EL (cell line): ENCODE measurements around the gene SLC35B1.
"Not testable (repeated sequence)": the region's sequence is repeated elsewhere in the genome, so short reads cannot be mapped to it uniquely, and the experiment has no call there.

Source experiments
- DNase-seq: peaks from one replicate; pipeline ENCODE4 v3.0.0-alpha.2; 2016

The SLC35B1 gene

GRCh38 chr17:49699966-49700575, 7.7 kb downstream of the SLC35B1 start:
- no peak for DNase-seq

GRCh38 chr17:49698005-49698404, 9.8 kb downstream of the SLC35B1 start:
- DNase-seq: no peak

DNA sequence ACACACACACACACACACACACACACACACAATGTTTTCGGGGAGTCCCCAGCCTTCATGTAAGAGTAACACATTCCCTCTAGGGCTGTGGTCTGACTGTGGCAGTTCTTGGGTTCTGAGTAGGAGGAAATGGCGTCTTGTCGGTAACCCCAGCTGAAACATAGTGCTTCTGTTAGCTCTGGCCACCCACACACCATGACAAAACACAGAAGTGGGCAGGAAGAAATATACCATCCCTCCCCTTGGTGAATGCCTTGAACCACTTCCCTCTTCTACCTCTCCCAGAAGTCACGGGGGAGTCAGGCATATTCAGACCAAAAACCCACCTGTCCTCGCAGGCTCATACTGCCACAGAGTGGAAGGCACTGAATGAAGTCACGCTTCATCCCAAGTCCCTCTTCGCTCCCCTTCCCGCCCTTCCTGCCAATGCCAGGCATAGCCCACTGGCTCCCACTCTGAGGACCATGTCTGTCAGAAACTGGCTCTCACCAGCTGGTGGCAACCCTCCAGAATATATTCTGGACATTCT, 11.5 kb downstream of the SLC35B1 start:
- no peak for DNase-seq

DNA sequence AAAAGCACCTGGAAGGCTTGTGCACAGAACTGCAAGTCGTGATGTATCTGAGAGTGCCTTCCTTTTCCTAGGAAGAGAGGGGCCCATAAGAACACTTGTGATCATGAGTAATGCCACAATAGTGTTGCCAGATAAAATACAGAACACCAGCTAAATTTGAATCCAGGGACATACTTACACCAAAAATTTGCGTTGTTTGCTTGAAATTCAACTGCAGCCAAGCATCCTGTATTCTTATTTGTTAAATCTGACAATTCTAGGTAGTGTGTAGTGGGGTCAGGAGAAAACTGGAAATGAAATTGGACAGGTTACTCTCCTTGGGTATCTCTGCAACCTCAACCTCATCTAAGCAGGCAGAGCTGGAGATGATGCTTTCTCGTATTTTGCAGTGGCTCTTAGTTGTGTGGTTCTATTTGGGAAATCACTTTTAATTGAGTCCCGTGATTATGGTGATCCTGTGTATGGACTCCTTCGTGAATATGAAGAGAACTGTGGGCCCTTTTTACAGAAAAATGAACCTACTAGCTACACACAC, 12.0 kb downstream of the SLC35B1 start:
- DNase-seq: no peak

DNA sequence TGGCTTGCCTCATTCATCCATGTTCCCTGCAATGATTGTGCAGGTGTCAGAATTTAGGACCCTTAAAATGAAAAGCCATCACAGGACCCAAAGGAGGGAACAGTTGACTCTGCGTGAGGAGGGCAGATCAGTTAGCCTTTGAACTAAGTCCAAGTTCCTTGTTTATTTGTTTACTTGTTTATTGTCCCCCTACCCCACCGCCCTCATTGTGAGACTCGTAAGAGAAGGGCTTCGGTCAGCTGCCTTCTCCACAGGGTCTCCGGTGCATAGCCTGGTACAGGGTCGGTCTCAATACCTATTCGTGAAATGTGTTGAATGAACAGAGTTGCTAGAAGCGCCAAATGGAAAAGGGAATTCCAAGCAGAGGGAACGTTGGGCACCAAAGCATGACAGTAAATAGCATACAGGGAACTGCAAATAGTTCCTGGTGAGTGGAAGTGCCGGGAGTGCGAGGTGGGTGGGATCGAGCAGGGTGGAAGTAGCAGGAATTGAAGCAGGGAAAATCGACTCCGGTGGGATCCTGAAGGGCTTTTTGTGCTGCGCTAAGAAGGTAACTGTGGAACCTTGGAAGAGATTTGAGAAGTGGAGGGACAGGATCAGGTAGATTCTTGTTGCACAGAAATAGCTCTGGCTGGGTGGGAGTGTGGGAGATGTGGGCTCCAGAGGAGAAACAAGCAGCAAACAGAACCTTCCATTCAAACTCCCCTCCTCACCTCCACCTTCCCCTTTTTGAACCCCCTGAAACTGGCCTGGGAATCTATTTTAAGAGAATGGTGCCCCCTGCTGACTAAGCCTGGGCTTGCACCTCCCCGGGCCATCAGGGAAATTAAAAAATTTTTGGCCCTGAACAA, 12.7 kb downstream of the SLC35B1 start:
- DNase-seq: peak; percentile 28

DNA sequence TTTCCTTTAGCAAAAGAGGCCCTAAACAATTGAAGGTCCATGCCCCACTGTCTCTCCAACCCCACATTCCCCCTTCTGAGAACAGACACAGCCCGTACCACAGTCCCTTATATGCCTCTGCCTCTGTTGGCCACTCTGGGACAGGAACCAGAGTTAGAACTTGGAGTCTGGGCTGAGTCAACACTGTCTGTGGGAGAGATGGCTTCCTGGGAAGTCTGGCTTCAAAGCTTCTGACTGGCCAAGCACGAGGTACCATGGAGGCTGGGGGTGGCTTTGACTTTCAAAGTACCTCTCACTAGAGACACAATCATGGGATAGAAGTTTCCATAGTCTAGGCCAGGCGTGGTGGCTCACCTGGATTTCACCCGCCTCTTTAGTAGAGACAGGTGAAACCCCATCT, 15.0 kb downstream of the SLC35B1 start:
- no peak for DNase-seq

DNA sequence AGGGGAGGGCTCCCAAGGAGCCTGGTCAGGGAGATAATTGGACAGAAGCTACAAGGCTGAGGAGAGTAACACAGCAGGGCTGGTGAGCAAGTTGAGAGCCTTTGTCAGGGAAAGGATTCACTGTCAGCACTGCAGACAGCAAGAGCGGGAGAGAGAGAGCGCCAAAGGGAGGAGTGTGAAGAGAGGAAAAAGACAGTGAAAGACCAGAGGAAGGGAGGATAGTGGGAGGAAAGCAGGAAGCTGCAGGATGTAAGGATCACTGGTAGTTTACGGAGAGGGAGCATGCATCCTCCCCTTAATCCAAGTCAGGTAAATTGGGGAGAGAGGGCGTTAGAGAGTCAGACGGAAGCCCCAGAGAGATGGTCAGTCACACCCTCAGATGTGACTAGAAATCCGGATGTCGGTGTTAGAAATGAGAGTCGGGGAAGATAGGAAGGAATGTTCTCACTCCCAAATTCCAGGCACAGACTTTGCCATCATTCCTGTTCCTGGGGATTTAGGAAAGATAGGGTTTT, 16.0 kb downstream of the SLC35B1 start:
- no peak for DNase-seq

DNA sequence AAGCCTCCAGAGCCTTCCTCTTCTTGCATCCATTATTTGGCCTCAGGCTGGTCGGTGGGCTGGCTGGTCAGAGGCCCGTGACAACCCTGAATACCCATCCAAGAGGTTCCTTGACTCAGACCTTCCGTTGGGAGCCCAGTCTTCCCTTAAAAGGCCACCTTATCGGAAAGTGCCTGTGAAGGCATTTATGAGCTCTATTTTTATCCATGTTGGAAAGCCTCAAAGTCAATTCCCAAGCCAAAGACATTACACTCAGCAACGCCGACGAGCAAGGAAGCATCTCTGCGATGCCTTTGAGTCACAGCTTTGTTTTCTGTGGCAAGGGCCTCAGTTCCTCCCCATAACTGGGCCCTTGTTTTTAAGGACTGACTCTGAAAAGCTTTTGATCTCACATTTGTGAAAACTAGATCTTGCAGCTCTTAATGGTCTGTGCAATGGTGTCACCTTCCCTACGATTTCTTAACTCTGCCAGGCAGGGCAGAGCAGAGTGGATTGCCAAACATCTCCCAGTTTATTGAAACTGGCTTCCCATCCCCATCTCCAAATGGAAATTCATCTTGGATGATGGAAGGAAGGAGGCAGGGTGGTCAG, 16.6 kb downstream of the SLC35B1 start:
- peak; percentile 37 for DNase-seq

- DNase-seq: no peak
Measured at GRCh38 chr17:49690256-49690655, 17.5 kb downstream of the SLC35B1 start.

GRCh38 chr17:49688848-49689247, 18.9 kb downstream of the SLC35B1 start:
- no peak for DNase-seq

DNA sequence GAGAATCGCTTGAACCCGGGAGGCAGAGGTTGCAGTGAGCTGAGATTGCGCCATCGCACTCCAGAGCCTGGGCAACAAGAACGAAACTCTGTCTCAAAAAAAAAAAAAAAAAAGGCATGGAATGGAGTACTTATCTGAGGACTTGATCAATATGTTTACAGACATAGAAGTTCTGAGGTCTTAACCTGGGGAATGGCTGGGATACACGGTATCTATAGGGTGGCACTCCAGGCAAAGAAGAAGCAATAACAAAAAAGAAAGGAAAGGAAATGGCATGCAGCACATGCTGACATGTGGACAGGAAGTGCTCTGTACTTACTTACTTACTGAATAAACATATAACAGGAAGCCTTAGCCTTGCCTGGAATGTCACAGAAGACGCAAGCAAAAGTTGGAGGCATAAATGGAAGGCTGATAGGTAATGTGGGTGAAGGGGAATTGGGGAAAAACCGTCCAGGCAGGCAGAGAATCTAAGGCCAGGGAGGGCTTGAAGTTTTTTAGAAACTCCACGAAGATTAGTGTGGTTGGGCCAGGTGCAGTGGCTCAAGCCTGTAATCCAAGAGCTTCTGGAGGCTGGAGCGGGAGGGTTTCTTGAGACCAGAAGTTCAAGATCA, 19.8 kb downstream of the SLC35B1 start:
- peak; percentile 55 for DNase-seq

GRCh38 chr17:49681106-49681979, 26.4 kb downstream of the SLC35B1 start:
- DNase-seq: no peak

DNA sequence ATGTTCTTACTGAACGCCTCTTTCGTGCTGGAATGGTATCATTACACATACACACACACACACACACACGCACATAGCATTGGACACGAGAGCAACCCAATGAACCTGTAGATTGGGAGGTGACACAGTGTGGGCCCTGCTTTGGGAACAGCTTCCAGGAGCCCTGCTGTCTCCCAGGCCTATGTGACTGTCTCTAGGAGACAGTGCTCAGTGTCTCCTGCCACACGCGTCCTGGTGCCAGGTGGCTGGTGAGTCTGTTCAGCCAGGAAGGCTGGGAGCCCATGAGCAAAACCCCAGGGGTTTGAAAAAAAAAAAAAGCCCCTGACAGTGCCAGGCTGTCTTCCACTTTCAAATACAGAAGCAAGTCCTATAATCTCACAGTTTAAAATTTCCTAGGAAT, 27.4 kb downstream of the SLC35B1 start:
- DNase-seq: no peak

GRCh38 chr17:49677933-49678847, 29.6 kb downstream of the SLC35B1 start, which contains the start of gene SPOP:
SPOP (minus strand) TSS chr17:49678097; CDS start chr17:49622810, 55,287 bp downstream.
- peak; percentile 99 for DNase-seq

DNA sequence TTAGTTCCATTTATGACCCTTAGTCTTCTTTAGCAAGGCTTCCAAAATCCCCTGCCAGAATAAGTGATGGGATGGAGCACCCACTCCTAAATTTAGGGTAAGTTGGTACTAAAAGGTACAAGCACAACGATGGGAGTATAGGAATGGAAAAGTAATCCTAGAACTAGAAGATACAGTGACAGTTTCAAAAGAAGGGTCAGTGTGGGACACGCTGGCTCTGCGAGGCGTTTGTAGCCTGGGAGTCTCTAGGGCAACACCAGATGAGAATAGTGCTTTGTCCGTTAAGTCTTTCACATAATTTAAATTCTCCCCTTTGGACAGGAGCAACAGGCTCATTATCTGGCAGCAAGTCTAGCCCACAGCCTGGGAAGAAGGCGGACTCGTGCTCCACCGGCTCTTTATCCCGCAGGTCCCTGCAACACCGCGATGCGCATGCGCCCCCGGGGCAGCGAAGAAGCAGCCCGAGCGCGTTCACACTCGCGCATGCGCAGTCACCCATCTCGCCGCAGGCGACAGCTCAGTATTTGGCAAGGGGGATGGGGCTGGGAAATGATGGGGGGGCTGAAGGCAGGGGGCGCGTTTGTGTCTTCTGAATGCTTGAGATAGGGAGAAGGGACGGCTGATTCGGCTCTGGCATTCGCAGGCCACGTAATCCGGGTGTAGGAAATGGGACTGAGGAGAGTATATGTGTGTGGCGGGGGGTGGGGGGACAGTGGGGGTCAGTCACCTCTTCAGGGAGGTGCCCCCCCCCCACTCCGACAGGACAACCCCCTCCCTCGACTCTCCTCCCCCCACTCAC, 30.4 kb downstream of the SLC35B1 start:
- peak; percentile 94 for DNase-seq

GRCh38 chr17:49676276-49676868, 31.4 kb downstream of the SLC35B1 start:
- DNase-seq: peak; percentile 29

DNA sequence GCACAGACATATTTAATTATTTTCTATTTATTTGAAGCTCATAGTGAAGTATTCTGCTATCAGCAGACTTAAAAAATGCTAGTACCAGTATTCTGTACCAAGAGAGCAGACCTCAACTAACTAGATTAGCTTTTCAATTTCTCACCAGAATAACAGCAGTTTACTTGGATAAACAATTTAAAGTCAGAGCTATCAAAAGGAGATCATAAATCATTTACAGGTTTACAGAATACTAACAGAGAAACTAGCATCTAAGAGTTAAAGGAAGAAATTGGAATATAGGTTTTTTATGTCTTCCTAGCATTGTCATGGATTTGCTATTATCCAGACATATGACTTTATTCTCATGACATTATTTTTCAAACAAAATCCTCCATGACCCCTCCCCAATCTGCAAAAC, 33.3 kb downstream of the SLC35B1 start:
- no peak for DNase-seq

DNA sequence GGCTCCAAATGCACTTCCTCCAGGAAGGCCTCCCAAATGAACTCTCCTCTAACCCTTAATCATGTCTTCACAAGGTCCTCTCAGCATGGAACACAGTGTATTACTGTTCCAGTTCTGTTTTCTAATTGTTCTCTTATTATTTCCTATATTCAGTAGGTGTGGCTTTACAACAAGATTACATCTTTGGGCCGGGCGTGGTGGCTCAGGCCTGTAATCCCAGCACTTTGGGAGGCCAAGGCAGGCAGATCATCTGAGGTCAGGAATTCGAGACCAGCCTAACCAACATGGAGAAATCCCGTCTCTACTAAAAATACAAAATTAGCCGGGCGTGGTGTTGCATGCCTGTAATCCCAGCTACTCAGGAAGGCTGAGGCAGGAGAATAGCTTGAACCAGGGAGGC, 34.1 kb downstream of the SLC35B1 start:
- DNase-seq: not testable (repeated sequence)

- DNase-seq: no peak
Measured at GRCh38 chr17:49670641-49671040, 37.1 kb downstream of the SLC35B1 start.
